NCI-H1417 (cell line): ENCODE data around the gene C1orf159.

Experiments
- DNase-seq, 3 experiments: peaks; one replicate each; lab custom pipeline; 2025; lab: John Stamatoyannopoulos, UW

C1orf159 gene

DNA sequence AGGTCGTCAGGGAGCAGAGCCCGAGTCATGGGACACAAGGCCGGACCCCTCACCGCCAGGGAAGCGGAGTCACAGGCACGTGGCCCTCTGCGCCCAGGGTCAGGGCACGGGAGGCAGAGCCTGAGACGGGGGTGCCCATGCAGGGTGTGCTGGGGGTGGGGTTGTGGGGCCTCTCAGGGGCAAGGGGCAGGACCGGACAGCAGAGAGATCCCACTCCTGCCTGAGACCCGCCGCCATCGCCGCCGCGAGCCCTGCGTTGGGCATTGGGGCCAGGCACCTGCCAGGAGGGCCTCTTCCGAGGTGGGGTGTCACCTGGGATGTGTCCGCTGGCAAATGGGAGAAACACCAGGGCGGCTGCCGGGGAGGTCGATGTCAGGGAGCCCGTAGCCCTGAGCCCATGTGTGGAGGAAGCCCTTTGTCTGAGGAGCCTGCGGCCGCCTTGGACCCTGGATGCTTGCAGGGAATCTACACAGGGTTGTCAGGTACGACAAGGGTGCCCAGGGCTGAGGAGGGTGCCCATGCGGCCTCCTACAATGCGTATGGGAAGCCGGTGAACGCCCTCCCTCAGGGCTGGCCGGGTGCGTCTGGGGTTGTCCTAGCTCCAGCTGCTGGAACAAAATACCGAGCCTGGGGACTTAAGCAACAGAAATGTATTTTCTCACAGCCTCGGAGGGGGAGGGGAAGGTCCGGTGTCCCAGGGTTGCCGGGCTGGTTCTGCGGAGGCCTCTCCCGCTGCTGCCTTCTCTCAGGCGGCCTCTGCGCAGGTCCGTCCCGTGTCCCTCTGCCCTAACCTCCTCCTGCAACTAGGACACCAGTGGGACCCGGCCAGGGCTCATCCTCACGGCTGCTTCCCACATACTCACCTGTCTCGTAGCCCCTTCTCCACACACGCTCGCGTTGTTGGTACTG lies 16.4 kb upstream of the C1orf159 start:
- no peak for DNase-seq

DNA sequence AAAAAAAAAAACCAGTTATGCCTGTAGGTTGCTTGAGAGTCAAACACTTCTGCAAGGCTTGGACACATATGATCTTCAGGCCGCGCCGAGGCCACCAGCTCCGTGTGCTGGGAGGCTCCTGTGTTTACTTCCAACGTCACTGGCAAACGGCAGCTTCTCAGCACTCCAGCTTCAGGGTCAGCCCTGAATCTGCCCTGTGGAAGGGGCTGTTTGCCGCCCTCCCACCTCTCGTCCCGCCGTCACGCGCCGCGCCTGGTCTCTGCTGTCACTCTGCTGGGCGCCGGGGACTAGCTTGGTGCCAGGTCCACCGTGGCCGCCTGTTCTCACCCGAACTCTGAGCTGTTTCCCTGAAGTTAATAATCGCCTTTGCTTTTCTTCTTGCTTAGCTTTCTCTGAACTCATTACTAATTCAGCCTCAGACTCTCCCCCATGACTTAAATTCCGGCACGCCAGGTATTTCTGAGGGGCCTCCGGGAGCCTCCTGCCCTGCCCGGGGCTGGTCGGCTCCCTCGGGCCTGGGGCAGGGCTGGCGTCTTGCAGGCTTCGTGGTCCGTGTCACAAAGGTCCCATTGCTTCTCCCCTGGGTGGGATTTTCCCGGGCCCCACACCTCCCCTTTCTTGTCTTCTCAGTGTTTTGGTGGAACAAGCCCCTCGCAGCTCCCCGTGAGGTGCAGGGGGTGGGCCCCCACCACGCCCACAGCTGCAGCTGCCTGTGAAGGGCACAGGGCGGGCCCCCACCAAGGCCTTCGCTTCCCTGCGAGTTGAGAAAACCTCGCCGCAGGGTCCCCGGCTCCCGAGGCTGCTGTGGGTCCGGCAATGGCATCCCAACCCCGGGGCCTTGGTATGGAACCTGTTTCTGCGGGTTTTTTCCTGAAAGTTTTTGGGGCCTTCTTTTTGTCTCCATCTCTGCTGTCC lies 14.6 kb upstream of the C1orf159 start:
- DNase-seq = no peak

DNA sequence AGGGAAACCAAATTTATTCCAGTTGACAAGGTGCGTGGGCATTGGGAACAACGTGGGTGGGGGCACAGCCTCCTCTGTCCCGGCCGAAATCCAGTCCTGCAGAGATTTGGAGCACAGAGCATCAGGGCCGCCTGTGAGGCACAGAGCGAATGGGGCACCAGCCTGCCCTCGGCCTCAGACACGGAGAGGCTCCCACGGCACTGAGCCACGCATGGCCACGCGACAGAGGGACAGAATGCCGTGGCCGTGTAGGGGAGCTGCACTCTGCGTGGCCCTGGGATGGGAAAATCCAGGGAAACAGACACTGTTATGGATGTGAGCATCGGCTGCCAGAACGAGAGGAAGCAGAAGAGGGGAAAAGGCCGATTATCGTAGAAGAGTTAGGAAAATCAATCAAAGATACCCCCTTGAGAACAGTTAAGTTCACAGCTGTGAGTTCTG lies 13.5 kb upstream of the C1orf159 start:
- DNase-seq = no peak

DNA sequence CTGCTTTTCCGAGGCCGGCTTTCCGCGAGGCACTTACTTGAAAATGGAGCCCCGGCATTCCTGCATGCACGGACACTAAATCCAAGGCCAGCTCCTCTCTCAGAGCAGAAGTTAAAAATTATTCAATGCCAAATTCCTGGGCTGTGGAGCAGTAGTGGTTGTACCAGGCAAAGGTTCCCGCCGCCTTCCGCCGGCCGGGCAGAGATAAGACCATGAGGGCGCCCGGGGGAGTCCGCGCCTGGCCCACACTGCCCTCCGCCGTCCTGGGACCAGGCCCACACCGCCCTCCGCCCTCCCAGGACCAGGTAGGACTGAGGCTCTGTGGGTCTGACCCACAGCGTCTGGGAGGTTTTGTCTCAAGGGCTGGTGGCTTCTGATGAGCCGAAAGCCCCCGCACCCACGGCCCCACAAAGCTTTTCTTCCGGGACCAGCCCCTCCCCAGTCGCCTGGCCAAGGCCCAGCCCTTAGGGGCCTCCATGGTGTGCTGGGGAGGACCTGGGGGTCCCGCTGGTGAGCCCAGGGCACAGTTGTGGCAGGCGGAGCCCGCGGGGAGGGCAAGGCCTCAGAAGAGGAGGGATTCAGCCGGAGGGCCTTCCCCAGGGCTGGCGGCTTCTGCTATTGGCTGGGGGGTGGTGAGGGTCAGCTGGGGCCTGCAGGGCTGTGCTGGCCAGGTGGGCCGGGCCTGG lies 12.7 kb upstream of the C1orf159 start:
- no peak for DNase-seq

DNA sequence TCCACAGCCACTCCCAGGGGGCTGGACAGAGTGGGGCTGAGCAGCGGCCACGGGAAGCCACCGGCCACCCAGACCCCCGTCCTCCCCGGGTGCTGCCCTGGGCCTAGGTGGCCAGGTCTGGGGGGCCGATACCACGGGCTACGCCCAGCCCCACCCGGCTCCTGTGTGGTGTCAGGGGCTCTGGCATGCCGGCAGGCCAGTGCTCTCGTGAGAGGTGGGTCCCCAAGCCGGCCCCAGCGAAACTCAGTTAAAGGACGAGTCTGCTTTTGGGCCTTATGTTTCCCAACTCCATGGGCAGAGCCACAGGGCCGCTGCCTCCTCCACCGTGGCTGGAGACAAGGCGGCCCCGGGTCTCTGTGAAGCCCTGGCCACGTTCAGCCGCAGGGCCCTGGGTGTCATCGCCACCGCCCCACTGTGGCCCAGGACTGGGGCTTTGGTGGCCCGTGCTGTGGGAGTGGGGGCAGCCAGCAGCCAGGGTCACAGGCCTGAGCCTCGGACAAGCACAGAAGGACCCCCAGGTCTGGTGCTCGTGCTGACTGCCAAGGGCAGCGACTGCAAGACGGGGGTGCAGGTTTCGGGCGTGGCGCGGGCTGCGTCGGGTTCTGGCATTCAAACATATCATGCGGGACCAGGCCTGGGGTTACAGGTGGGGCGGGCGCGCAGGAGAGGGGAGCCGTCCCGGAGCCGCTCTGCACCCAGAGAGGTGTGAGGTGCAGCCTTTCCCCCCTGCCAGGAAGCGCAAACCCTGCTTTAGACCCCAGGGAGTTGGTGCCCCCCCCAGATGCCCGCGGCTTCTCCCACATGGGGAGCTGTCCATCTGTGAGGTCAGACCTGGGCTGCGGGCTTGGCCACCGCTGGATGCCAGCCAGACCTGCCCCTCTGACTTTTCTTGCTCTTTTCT lies 11.9 kb upstream of the C1orf159 start:
- no peak for DNase-seq

DNA sequence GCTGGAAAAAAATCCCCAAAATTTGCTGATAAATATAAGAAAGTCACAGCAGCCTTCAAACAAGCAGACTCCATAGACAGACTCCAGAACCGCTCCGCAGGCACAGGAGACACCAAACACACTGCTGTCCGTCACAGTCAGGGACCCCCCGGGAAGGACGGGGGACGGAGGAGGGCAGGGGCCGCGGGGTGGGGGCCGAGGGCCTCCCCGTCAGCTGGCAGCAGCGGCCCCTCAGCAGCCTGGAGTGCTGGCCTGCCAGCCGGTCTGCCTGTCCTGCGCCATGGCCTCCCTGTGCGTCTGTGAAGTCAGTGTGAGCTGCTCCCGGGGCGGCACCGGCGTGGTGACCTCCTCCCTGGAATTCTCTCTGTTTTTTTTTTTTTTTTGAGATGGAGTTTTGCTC lies 10.1 kb upstream of the C1orf159 start:
- DNase-seq = no peak

DNA sequence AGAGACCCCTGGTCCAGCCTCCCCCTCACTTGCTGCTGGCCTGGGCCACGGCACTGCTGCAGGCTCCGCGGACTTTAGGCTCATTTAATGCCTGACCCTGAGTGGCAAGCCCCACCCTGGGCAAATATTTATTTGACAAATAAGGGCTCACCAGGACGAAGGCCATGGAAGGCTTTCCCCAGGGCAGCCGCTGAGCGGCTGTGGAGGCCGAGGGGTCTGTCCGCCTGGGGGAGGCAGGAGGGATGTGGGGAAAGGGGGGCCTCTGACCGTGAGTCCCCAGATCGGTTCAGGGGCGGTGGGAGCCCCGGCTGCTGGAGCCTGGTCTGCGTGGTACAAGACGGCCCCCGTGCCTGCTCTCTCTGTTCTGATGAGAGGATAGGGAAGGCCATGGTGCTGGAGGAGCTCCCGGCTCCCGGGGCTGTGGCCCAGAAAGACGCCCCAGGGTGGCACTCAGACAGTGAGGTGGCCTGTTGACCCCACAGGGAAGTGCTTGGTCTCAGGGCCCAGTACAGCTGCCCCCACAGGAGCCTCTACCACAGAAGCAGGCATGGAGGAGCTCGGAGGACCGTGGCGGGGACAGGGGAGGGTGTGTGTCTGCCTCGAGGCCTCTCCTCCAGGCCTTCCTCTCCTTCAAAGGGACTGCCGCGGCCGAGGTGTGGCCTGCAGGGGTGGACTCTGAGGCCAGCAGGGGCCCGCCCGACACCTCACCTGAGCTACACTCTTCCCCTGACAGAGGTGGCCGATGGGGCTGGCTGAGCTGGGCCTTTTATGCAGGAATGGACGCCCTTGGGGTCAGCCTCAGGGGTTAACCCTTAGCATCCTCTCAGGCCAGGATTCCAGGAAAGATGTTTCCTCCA lies 9.1 kb upstream of the C1orf159 start:
- no peak for DNase-seq

DNA sequence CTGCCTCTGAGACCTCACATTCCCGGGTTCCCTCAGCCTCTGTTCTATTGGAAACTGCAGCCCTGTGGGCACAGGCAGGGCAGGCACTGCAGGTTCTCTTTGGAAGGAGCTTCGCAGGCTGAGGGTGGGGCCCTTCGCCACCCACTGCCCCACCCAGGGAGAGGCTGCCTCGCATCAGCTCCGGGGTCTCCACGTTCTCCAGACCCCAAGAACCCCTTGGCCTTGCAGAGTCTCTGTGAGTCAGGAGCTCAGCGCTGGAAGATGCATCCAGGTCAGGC lies 8.6 kb upstream of the C1orf159 start:
- DNase-seq = no peak

DNA sequence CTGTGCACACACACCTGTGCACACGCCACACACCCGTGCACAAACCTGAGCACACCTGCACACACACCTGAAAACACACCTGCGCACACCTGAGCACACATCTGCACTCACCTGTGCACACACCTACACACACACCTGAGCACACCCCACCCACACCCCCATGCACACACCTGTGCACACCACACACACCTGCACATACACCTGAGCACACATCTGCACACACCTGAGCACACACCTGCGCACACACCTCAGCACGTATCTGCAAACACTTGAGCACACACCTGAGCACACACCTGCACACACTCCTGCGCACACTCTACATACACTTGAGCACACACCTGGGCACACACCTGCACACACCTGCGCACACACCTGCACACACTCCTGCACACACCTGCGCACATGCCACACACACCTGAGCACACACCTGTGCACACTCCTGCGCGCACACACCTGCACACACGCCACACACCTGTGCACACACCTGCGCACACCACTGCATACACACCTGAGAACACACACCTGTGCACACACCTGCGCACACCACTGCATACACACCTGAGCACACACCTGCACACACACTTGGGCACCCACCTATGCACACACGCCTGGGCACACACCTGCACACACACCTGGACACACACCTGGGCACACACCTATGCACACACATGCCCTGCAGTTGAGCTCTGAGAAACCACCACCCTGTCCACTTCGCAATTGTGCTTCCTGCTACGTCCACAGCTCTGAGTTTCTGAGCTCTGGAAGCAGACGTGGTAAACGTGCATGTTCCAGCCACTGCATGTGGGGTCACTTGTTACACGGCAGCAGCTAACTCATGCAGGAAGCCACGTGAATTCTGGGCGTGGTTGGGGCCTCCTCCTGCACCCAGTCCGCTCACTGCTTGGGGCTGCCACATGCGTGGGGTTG lies 8.0 kb upstream of the C1orf159 start:
- no peak for DNase-seq

DNA sequence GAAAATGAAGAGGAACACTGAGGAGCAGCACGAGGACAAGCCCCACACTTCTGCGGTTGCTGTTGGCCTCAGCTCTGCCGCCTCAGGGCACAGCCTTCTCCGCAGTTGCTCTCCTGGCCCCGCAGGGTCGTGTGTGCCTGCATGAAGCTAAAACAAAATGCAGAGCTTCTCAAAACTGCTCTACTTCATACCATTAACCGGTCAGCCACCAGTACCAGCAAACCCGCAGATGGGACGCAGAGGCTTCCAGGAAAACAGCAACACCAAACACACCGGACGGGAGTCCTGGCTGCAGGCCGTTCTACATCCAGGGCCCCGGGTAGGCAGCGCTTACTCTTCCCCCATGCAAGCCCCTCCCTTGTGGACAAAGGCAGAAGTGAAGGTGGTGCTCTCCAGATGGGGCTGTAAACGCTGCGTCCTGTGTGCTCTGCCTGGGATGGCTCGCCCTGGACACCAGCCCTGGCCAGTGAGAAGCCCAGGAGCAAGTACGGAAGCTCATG lies 7.1 kb upstream of the C1orf159 start:
- peak in 1 of 3 experiments; percentile 26 for DNase-seq

DNA sequence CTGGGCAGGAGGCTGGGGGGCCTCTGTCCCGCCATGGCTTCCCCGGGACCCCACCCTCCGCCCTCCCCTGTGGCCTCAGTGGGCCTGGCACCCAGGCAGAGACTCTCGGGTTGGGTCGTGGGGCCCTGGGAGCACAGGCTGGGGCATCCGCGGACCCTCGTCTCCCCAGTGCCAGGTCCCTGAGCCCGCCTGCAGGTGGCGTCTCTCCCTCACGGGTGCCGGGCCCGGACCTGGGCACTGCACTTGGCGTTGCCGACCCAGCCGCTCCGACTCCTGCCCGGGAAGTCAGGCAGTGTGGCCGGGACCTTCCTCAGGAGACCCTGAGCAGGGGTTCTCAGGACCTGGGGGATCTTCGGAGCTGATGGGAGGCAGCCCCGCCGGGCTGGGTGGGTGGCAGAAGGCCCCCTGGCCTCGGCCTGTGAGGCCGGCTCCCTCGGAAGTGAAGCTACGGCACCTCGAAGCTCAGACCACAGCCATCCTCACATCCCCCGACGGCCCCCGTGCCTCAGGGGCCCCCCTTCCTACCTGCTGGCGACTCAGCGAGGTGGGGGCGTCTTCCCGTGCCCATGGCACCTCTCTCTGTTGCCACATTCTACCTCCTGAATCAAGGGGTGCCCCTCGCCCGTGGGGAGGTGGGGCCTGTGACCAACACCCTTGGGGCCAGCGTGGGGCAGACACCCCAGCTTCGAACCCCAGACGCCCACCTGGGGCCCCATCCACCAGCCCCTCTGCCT lies 6.4 kb upstream of the C1orf159 start:
- DNase-seq = peak; percentile 69 to 84 (median 79)

DNA sequence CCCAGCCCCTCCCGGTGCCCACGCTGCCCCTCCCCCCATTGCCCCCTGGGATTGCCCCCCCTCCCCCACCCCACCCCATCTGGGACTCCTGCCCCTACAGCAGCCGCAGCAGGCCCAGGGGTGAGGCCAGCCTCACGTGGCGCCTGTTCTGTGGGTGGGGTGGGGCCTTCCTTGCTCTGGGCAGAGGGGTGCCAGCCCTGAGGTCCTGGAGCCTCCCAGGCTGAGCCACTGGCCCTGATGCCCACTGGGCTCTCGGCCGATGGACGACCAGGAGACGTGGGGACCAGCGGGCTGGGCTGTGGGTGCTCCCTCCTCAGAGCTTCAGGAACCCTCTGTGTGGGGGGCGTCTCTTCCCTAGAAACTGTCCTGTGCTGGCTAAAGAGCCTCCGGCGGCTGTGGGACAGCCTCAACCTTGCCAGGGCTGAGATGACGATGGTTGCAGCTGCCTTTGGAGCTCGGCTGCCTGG lies 5.8 kb upstream of the C1orf159 start:
- DNase-seq = peak in 2 of 3 experiments; percentile 72 to 76

DNA sequence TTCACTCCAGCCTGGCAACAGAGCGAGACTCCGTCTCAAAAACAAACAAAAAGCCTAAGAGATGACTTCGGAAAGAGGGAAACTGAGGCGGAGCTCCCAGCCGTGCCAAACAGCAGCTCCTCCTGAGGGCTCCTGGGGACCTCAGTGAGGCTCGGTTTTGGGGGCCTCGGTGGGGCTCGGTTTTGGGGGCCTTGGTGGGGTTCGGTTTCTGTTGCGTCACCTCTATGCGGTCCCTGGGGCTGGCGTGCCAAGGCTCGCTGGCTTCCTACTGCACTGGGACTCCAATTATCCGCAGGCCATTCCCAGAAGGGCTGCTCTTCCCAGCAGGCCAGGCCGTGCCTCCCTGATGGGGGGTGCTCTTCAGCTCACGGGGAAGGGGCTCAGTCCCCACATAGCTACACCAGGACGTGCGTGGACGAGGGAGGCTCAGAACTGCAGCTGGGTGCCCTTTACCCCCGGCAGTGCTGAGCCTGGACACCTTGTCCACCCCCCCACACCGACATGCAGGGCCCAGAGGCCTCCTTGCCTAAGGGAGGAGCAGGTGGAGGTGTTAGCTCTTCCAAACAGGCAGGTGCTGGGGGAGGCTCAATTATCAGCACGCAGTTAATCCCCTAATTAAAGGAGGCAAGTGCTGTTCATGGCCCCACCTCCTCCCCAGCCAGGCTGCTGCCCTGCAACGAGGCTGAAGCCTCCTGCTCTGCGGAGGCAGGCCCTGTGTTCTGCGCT lies 5.1 kb upstream of the C1orf159 start:
- DNase-seq = peak in 2 of 3 experiments; percentile 89 to 96

DNA sequence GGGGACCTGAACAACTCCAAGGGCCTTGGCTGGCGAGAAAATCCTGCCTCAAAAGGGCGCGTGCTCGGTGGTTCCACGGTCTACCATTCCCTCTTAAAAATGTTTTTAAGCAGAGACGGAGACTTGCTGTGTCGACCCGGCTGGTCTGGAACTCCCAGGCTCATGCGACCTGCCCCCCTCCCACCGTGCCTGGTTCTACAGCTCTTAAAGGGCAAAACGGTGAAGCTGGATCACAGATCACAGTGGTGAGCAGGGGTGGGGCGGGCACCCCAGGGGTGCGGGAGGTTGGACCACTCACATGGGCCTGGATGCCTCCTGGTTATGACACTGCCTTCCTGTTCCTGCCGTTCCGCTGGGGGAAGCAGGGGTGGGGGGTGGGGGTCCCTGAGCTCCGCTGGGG lies 4.2 kb upstream of the C1orf159 start:
- DNase-seq = no peak

DNA sequence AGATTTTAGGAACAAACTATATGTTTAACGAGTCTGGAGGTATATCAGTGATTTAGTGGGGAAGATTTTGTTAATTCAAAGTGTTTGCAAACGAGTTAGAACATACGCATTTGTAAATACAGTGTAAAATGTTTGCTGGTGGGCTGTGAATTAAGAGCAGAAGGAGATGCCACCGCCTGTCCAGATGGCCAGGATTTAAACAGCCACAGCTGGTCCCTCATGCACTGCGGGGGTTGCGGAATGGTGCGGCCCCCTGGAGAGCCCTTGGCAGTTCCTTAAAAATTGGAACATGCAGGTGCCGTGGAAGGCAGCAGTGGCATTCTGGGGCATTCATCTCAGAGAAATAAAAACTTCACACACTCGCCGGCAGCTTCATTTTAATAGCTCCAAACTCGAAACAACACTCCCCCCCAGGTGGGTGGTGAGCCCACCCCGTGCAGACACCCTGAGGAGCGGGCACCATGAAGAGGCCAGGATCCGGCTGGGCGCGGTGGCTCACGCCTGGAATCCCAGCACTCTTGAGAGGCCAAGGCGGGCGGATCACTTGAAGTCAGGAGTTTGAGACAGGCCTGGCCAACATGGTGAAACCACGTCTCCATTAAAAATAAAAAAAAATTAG lies 3.5 kb upstream of the C1orf159 start:
- DNase-seq = peak in 2 of 3 experiments; percentile 21 to 54

DNA sequence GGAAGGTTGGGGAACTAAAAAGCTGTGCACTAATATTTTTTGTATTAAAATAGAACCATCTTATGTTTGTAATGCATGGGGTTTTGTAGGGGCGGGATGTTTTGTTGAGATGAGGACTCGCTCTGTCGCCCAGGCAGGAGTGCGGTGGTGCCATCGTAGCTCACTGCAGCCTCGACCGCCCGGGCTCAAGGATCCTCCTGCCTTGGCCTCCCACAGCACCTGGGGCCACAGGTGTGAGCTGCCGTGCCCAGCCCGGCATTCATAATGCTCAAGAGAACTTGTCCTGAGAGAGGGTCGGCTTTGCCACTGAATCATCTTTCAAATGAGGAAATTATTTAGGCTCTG lies 3.0 kb upstream of the C1orf159 start:
- peak in 1 of 3 experiments; percentile 42 for DNase-seq
